Upper lobe of right lung (tissue), 1 donor: Measurements from ENCODE around the gene MNS1. TPM values are rescaled to one million over a fixed set of nuclear protein-coding genes. Genes with fewer than 3 reads are reported as not detected.

Experiments
- ATAC-seq: fragments of 200-7000 bp; cut with Tn5 transposase; one replicate; pipeline ENCODE4 v1.9.1; 2020; ENCODE audit warnings: mild to moderate bottlenecking, moderate library complexity
- DNase-seq: peaks from one replicate; pipeline ENCODE4 v3.0.0-alpha.2; 2020
- H3K27ac ChIP-seq: fragments of 200-600 bp; one replicate; pipeline ENCODE4 v1.8.0; 2022
- H3K27me3 ChIP-seq: fragments of 200-600 bp; one replicate; pipeline ENCODE4 v1.8.0; 2022; ENCODE audit warnings: mild to moderate bottlenecking
- H3K36me3 ChIP-seq: fragments of 200-600 bp; one replicate; pipeline ENCODE4 v1.8.0; 2022
- H3K4me1 ChIP-seq: fragments of 200-600 bp; one replicate; pipeline ENCODE4 v1.8.0; 2022
- H3K4me3 ChIP-seq: fragments of 200-600 bp; one replicate; pipeline ENCODE4 v1.8.0; 2022; ENCODE audit warnings: mild to moderate bottlenecking
- H3K9me3 ChIP-seq: fragments of 200-600 bp; one replicate; pipeline ENCODE4 v1.8.0; 2022
- CTCF ChIP-seq: fragments of 200-600 bp; IDR thresholded peaks from one replicate; pipeline ENCODE4 v1.8.0; 2022; ENCODE audit warnings: antibody characterized with exemption
- intact Hi-C: fragments of 100-400 bp; cut with DNase I; formaldehyde crosslinking; loops from one replicate; pipeline ENCODE4 v1.11.0; 2022
- long read RNA-seq: library from polyadenylated mRNA; unstranded; transcript quantifications from one replicate; pipeline ENCODE4 v2.0.0, GENCODE V29; 2021
- total RNA-seq: library from RNA; stranded (reverse); fragmentation: NEBNext Ultra II Directional; extraction: Animal tissue kit (Norgen Biotek cat#: 25700); gene quantifications from one replicate; pipeline ENCODE4 v1.2.1, GENCODE V29; 2021
- donor health status: DM: no; HTN: yes; CAD: no; lungs with severe emphysema.

MNS1 gene
- 0.58 TPM for total RNA-seq
- long read RNA-seq, partial matches to known transcripts, result 0 of 4 reads
- long read RNA-seq, other reads (novel, unspliced or antisense), result 1 of 4 reads

GRCh38 chr15:56464893-56465520 lies at the start of gene MNS1:
Gene MNS1, minus strand, starts transcription at chr15:56465137. Its CDS starts 165 bp downstream, at chr15:56464972.
- Histone ChIP-seq H3K27ac (peak within 1 kb of the TSS; percentile 59), H3K36me3 (no peaks in the 10 kb centered on the region), H3K27me3 (no peaks in the 10 kb centered on the region), H3K9me3 (no peaks in the 10 kb centered on the region), H3K4me1 (no peaks in the 10 kb centered on the region), H3K4me3 (peak within 1 kb of the TSS; percentile 67)
- ATAC-seq (peak; percentile 100), DNase-seq (peak; percentile 90)
- TF ChIP-seq CTCF, result no peak
- intact Hi-C loops, result no loop called here

GRCh38 chr15:56496635-56497034 lies 31.7 kb upstream of the MNS1 start:
- Histone ChIP-seq H3K4me3 (peak overlapping the region; percentile 15), H3K36me3 (no peaks in the 10 kb centered on the region), H3K27ac (no peak overlapping the region), H3K9me3 (no peaks in the 10 kb centered on the region), H3K4me1 (peaks cover 8% of the 10 kb centered on the region), H3K27me3 (no peaks in the 10 kb centered on the region)
- peak; percentile 73 for TF ChIP-seq CTCF
- intact Hi-C loops, result loop anchor here (10.0 kb wide), 1 partner anchor 808 kb away; no protein-coding TSS in a partner anchor
- ATAC-seq (peak; percentile 92), DNase-seq (no peak)

- ATAC-seq, result no peak
- no peak for DNase-seq
- H3K27ac ChIP-seq, result no peak overlapping the region
- H3K4me3 ChIP-seq, result no peak overlapping the region
- H3K36me3 ChIP-seq, result no peaks in the 10 kb centered on the region
- TF ChIP-seq CTCF, result no peak
- intact Hi-C loops, result loop anchor here (10.0 kb wide), 1 partner anchor 809 kb away; no protein-coding TSS in a partner anchor
- no peaks in the 10 kb centered on the region for H3K27me3 ChIP-seq
- H3K9me3 ChIP-seq, result no peaks in the 10 kb centered on the region
- H3K4me1 ChIP-seq, result peaks cover 8% of the 10 kb centered on the region
These were observed 30.6 kb upstream of the MNS1 start for GRCh38 chr15:56495533-56495932.

GRCh38 chr15:56495053-56495452 lies 30.1 kb upstream of the MNS1 start:
- no peak for TF ChIP-seq CTCF
- H3K4me3 ChIP-seq, result no peak overlapping the region
- no peaks in the 10 kb centered on the region for H3K9me3 ChIP-seq
- no peak for DNase-seq
- H3K27ac ChIP-seq, result no peak overlapping the region
- no peaks in the 10 kb centered on the region for H3K27me3 ChIP-seq
- no peak for ATAC-seq
- H3K4me1 ChIP-seq, result peaks cover 8% of the 10 kb centered on the region
- H3K36me3 ChIP-seq, result no peaks in the 10 kb centered on the region
- intact Hi-C loops, result loop anchor here (10.0 kb wide), 1 partner anchor 810 kb away; no protein-coding TSS in a partner anchor

- no peaks in the 10 kb centered on the region for H3K36me3 ChIP-seq
- ATAC-seq (no peak), DNase-seq (no peak)
- H3K27me3 ChIP-seq, result no peaks in the 10 kb centered on the region
- H3K27ac ChIP-seq, result no peak overlapping the region
- no peak for TF ChIP-seq CTCF
- peaks cover 8% of the 10 kb centered on the region for H3K4me1 ChIP-seq
- no peaks in the 10 kb centered on the region for H3K9me3 ChIP-seq
- intact Hi-C loops, result loop anchor here (10.0 kb wide), 1 partner anchor 812 kb away; no protein-coding TSS in a partner anchor
- no peak overlapping the region for H3K4me3 ChIP-seq
These were observed 28.0 kb upstream of the MNS1 start for GRCh38 chr15:56492791-56493555.
